Mucosa of descending colon (tissue), 3 donors: ENCODE measurements around the gene ADCY1. TPM values are rescaled to one million over a fixed set of nuclear protein-coding genes. Genes with fewer than 3 reads are reported as not detected.

Source experiments
- ATAC-seq: fragments of 200-7000 bp; cut with Tn5 transposase; one replicate; pipeline ENCODE4 v1.9.1; 2020; ENCODE audit warnings: mild to moderate bottlenecking, moderate library complexity
- DNase-seq, 3 donors: peaks; one replicate each; pipeline ENCODE4 v3.0.0-alpha.2; 2020
- H3K36me3 ChIP-seq: fragments of 200-600 bp; one replicate; pipeline ENCODE4 v1.8.0; 2021; ENCODE audit warnings: low read depth, mild to moderate bottlenecking
- H3K4me1 ChIP-seq: fragments of 200-600 bp; one replicate; pipeline ENCODE4 v1.8.0; 2021; ENCODE audit warnings: low read depth, mild to moderate bottlenecking
- H3K4me3 ChIP-seq: fragments of 200-600 bp; one replicate; pipeline ENCODE4 v1.8.0; 2021; ENCODE audit warnings: mild to moderate bottlenecking
- H3K9me3 ChIP-seq: fragments of 200-600 bp; one replicate; pipeline ENCODE4 v1.8.0; 2021; ENCODE audit warnings: mild to moderate bottlenecking
- CTCF ChIP-seq: fragments of 200-600 bp; IDR thresholded peaks from one replicate; pipeline ENCODE4 v1.8.0; 2022; ENCODE audit warnings: antibody characterized with exemption, mild to moderate bottlenecking
- intact Hi-C, 2 donors: fragments of 100-400 bp; cut with DNase I in 1 of 2; cut with micrococcal nuclease in 1 of 2; formaldehyde crosslinking; loops; one replicate each; pipeline versions ENCODE4 v1.11.0 to v1.11.1; 2022; cut with DNase I, micrococcal nuclease
- total RNA-seq, 3 donors: library from RNA; stranded (reverse); fragmentation: NEBNext Ultra II Directional in 2 of 3; extraction: Animal tissue kit (Norgen Biotek cat#: 25700) in 2 of 3; gene quantifications; one replicate each; pipeline versions ENCODE4 v1.2.1 to v1.2.4, GENCODE V29; 2021 to 2023
- donor health status: DM: no; HTN: no; CAD: no; lungs with moderate emphysema.
- donor health status: DM: no; HTN: no; CAD: no.
- donor health status: DM: no; HTN: yes; CAD: no.

The ADCY1 gene
- total RNA-seq, 3 donors from 2014 or later, result 0.55 to 0.94 (median 0.76) TPM

GRCh38 chr7:45712057-45712689 is 138.0 kb downstream of the ADCY1 start:
- H3K4me3 ChIP-seq, result no peak overlapping the region
- H3K36me3 ChIP-seq, result no peaks in the 10 kb centered on the region
- no peak for DNase-seq
- H3K9me3 ChIP-seq, result no peaks in the 10 kb centered on the region
- intact Hi-C loops, result no loop called here
- no peaks in the 10 kb centered on the region for H3K4me1 ChIP-seq
- ATAC-seq, result no peak
- no peak for TF ChIP-seq CTCF

GRCh38 chr7:45712872-45713668 is 138.9 kb downstream of the ADCY1 start:
- DNase-seq (no peak), ATAC-seq (no peak)
- no peaks in the 10 kb centered on the region for H3K4me1 ChIP-seq
- no peaks in the 10 kb centered on the region for H3K9me3 ChIP-seq
- intact Hi-C loops, result no loop called here
- TF ChIP-seq CTCF, result no peak
- no peak overlapping the region for H3K4me3 ChIP-seq
- H3K36me3 ChIP-seq, result no peaks in the 10 kb centered on the region

- DNase-seq (no peak), ATAC-seq (no peak)
- TF ChIP-seq CTCF, result no peak
- Histone ChIP-seq H3K9me3 (no peaks in the 10 kb centered on the region), H3K4me3 (no peak overlapping the region), H3K36me3 (no peaks in the 10 kb centered on the region), H3K4me1 (no peaks in the 10 kb centered on the region)
- intact Hi-C loops, result no loop called here
These were observed 139.7 kb downstream of the ADCY1 start for GRCh38 chr7:45713669-45714520.

- ATAC-seq (no peak), DNase-seq (no peak)
- Histone ChIP-seq H3K4me1 (no peaks in the 10 kb centered on the region), H3K36me3 (no peaks in the 10 kb centered on the region), H3K4me3 (no peak overlapping the region), H3K9me3 (no peaks in the 10 kb centered on the region)
- intact Hi-C loops, result no loop called here
- TF ChIP-seq CTCF, result no peak
These were observed 140.3 kb downstream of the ADCY1 start for GRCh38 chr7:45714521-45714820.

GRCh38 chr7:45715471-45716352 is 141.5 kb downstream of the ADCY1 start:
- intact Hi-C loops, result no loop called here
- ATAC-seq (no peak), DNase-seq (no peak)
- no peak overlapping the region for H3K4me3 ChIP-seq
- no peaks in the 10 kb centered on the region for H3K4me1 ChIP-seq
- no peaks in the 10 kb centered on the region for H3K9me3 ChIP-seq
- TF ChIP-seq CTCF, result no peak
- no peaks in the 10 kb centered on the region for H3K36me3 ChIP-seq
